OCI-M2 (cell line): ENCODE measurements around the gene IRAG1.

ENCODE experiments used
- DNase-seq: peaks from one replicate; lab custom pipeline; 2025; ENCODE audit not compliant: unreplicated experiment; lab: John Stamatoyannopoulos, UW

IRAG1 gene

GRCh38 chr11:10693509-10694081 is at the start of gene IRAG1:
Gene IRAG1 (minus strand): TSS chr11:10693755. CDS start chr11:10693602, 153 bp downstream.
- no peak for DNase-seq

- no peak for DNase-seq
Observed at GRCh38 chr11:10742460-10743208, 49.1 kb upstream of the IRAG1 start.

GRCh38 chr11:10735481-10736475 is 42.2 kb upstream of the IRAG1 start:
- DNase-seq, result peak; percentile 78

- DNase-seq, result no peak
Observed at GRCh38 chr11:10731064-10731680, 37.6 kb upstream of the IRAG1 start.

- DNase-seq, result no peak
Observed at GRCh38 chr11:10730151-10730550, 36.6 kb upstream of the IRAG1 start.

- no peak for DNase-seq
Observed at GRCh38 chr11:10728789-10729472, 35.4 kb upstream of the IRAG1 start.

GRCh38 chr11:10728154-10728553 is 34.6 kb upstream of the IRAG1 start:
- no peak for DNase-seq

- no peak for DNase-seq
Observed at GRCh38 chr11:10727146-10727851, 33.7 kb upstream of the IRAG1 start.

GRCh38 chr11:10725907-10726253 is 32.3 kb upstream of the IRAG1 start:
- no peak for DNase-seq

GRCh38 chr11:10725114-10725906 is 31.8 kb upstream of the IRAG1 start:
- DNase-seq, result no peak

GRCh38 chr11:10722307-10722706 is 28.8 kb upstream of the IRAG1 start:
- no peak for DNase-seq

- DNase-seq, result no peak
Observed at GRCh38 chr11:10720881-10721376, 27.4 kb upstream of the IRAG1 start.

GRCh38 chr11:10719616-10720015 is 26.1 kb upstream of the IRAG1 start:
- no peak for DNase-seq

- no peak for DNase-seq
Observed at GRCh38 chr11:10716543-10717259, 23.1 kb upstream of the IRAG1 start.

- DNase-seq, result no peak
Observed at GRCh38 chr11:10716122-10716521, 22.6 kb upstream of the IRAG1 start.

- DNase-seq, result no peak
Observed at GRCh38 chr11:10715571-10715970, 22.0 kb upstream of the IRAG1 start.

- DNase-seq, result no peak
Observed at GRCh38 chr11:10709299-10710086, 15.9 kb upstream of the IRAG1 start.

- DNase-seq, result no peak
Observed at GRCh38 chr11:10708131-10708530, 14.6 kb upstream of the IRAG1 start.
